Tibial nerve (tissue), 3 donors: Measurements from ENCODE around the gene SPIRE2.
"Not testable (repeated sequence)": the region's sequence is repeated elsewhere in the genome, so short reads cannot be mapped to it uniquely, and the experiment has no call there.

Experiments used
- EP300 ChIP-seq, 2 donors: sonication (generic); formaldehyde crosslinking; IDR thresholded peaks; one replicate each; pipeline ENCODE4 v1.6.1; 2017; ENCODE audit warnings: antibody characterized with exemption in 2 of 2, mild to moderate bottlenecking in 1 of 2
- POLR2A ChIP-seq, 2 donors: fragments of 450-650 bp; IDR thresholded peaks; one replicate each; pipeline ENCODE4 v1.6.1; 2017; ENCODE audit warnings: antibody characterized with exemption in 2 of 2, mild to moderate bottlenecking in 2 of 2, moderate library complexity in 2 of 2

DNA sequence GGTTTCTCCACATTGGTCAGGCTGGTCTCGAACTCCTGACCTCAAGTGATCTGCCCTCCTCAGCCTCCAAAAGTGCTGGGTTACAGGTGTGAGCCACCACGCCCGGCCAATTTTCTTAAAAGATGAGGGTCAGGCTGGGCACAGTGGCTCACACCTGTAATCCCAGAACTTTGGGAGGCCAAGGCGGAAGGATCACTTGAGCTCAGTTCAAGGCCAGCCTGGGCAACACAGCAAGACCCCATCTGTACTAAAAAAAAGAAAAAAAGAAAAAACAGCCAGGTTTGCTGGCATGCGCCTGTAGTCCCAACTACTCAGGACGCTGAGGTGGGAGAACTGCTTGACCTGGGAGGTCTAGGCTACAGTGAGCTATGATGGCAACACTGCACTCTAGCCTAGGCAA, 44.3 kb upstream of the SPIRE2 start:
- not testable (repeated sequence) for TF ChIP-seq POLR2A, EP300 (IDR thresholded peaks at IDR 0.05)
